Right cardiac atrium (tissue), 5 donors: ENCODE data around the gene YIPF2. TPM values are rescaled to one million over a fixed set of nuclear protein-coding genes. Genes with fewer than 3 reads are reported as not detected.

ENCODE experiments used
- ATAC-seq, 2 donors: fragments of 200-7000 bp; cut with Tn5 transposase; one replicate each; pipeline versions ENCODE4 v1.8.0 to v1.9.1; 2020; ENCODE audit warnings: moderate library complexity in 2 of 2, mild to moderate bottlenecking in 1 of 2
- DNase-seq, 3 donors: peaks; one replicate each; pipeline ENCODE4 v3.0.0-alpha.2; 2020
- H3K27ac ChIP-seq: one replicate; pipeline ENCODE4 v1.5.1; 2013; ENCODE audit warnings: mild to moderate bottlenecking, low read length, control low read depth, moderate library complexity
- H3K27me3 ChIP-seq: one replicate; pipeline ENCODE4 v1.6.1; 2013; ENCODE audit not compliant: control insufficient read depth, insufficient read depth
- H3K4me1 ChIP-seq: one replicate; pipeline ENCODE4 v1.6.1; 2013; ENCODE audit warnings: low read length; ENCODE audit not compliant: control insufficient read depth, insufficient read depth
- H3K4me3 ChIP-seq: one replicate; pipeline ENCODE4 v1.5.1; 2013; ENCODE audit warnings: low read length, control low read depth
- H3K9me3 ChIP-seq: one replicate; pipeline ENCODE4 v1.6.1; 2013; ENCODE audit warnings: low read length; ENCODE audit not compliant: control insufficient read depth
- WGBS: extraction: QIAGEN DNeasy Blood & Tissue Kit; methylation state at CpG from one replicate; pipeline ENCODE4 v1.1.7; 2013; 5-methylcytosine and 5-hydroxymethylcytosine counted together
- intact Hi-C, 4 donors: fragments of 100-400 bp; cut with DNase I; formaldehyde crosslinking; loops; one replicate each; pipeline versions ENCODE4 v1.11.0 to v1.14.0; 2022 to 2023
- long read RNA-seq, 4 donors: library from polyadenylated mRNA; unstranded; transcript quantifications; one replicate each; pipeline ENCODE4 v2.0.0, GENCODE V29; 2020 to 2021
- polyA plus RNA-seq: library from polyadenylated mRNA; stranded (reverse); fragments of 200-250 nt; gene quantifications from one replicate; pipeline ENCODE4 v1.2.3, GENCODE V29; 2013
- total RNA-seq, 4 donors: library from RNA; stranded (reverse); fragmentation: NEBNext Ultra II Directional; extraction: Animal tissue kit (Norgen Biotek cat#: 25700); gene quantifications; one replicate each; pipeline ENCODE4 v1.2.1, GENCODE V29; 2021
- donor health status: healthy with polysubstance abuse.
- donor health status: DM: no; HTN: yes; CAD: no.
- donor health status: DM: no; HTN: no; CAD: no.
- donor health status: DM: no; HTN: yes; CAD: no; lungs with severe emphysema.
- donor health status: DM: yes; HTN: yes; CAD: no.

YIPF2 gene
- total RNA-seq (10 to 100 TPM; 19.3 to 25.5 (median 24.4) TPM), polyA plus RNA-seq (26.5 TPM)
- long read RNA-seq, donor 1, transcript YIPF2-204 (10 exons, 1,550 nt) = minor isoform, 12 of 45 reads
- long read RNA-seq, donor 1, transcript YIPF2-201 (10 exons, 2,087 nt) = major isoform, 13 of 45 reads
- long read RNA-seq, donor 1, partial matches to known transcripts = 7 of 45 reads
- long read RNA-seq, donor 1, other reads (novel, unspliced or antisense) = 13 of 45 reads
- long read RNA-seq, donor 2, transcript YIPF2-201 (10 exons, 2,087 nt) = major isoform, 11 of 28 reads
- long read RNA-seq, donor 2, transcript YIPF2-204 (10 exons, 1,550 nt) = minor isoform, 7 of 28 reads
- long read RNA-seq, donor 2, partial matches to known transcripts = 2 of 28 reads
- long read RNA-seq, donor 2, other reads (novel, unspliced or antisense) = 8 of 28 reads
- long read RNA-seq, donor 3, transcript YIPF2-204 (10 exons, 1,550 nt) = major isoform, 19 of 54 reads
- long read RNA-seq, donor 3, transcript YIPF2-201 (10 exons, 2,087 nt) = minor isoform, 17 of 54 reads
- long read RNA-seq, donor 3, partial matches to known transcripts = 2 of 54 reads
- long read RNA-seq, donor 3, other reads (novel, unspliced or antisense) = 16 of 54 reads
- long read RNA-seq, donor 4, transcript YIPF2-201 (10 exons, 2,087 nt) = major isoform, 10 of 30 reads
- long read RNA-seq, donor 4, transcript YIPF2-204 (10 exons, 1,550 nt) = minor isoform, 5 of 30 reads
- long read RNA-seq, donor 4, partial matches to known transcripts = 1 of 30 reads
- long read RNA-seq, donor 4, other reads (novel, unspliced or antisense) = 14 of 30 reads

DNA sequence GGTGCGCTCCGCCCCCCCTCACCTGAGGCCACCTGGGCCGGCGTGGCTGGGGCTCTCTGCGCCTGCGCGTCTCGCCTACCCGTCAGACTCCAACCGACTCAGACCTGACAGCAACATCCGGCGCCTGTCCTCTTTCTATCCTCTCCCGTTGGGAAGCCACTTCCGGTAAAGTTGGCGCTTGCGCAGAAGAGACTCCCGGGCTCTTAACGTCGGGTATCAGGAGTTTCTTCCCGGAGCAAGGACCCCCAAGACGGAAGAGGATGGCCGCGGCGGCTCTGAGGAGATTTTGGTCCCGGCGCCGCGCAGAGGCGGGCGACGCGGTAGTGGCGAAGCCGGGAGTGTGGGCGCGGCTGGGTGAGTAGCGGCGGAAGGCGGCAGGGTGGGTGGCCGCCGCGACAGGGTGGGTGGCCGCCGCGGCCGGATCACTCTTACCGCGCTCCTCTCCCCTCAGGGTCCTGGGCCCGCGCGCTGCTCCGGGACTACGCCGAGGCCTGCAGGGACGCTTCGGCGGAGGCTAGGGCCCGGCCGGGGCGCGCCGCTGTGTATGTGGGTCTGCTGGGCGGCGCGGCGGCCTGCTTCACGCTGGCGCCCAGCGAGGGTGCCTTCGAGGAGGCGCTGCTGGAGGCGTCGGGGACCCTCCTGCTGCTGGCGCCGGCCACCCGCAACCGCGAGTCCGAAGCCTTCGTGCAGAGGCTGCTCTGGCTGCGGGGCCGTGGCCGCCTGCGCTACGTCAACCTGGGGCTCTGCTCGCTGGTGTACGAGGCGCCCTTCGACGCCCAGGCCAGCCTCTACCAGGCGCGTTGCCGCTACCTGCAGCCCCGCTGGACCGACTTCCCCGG is at the start of gene YIPF2, which contains the start of gene TIMM29:
Gene YIPF2, minus strand, starts transcription at position 77 of the 839 bp plus-strand sequence. CDS start 229 bp downstream, outside the sequence.
Gene TIMM29, plus strand, starts transcription at position 249 of the 839 bp plus-strand sequence. Its CDS starts 12 bp downstream, at position 261.
- no peaks in the 10 kb centered on the region for H3K9me3 ChIP-seq
- ATAC-seq (peak; percentile 95 to 96), DNase-seq (peak; percentile 98)
- WGBS = under 1% methylated on average over 96 of the region's 96 CpGs
- H3K4me3 ChIP-seq = peak within 1 kb of the TSS; percentile 69
- peak within 1 kb of the TSS; percentile 42 for H3K27ac ChIP-seq
- intact Hi-C loops = loop anchor here in 3 of 4 donors (5.0 to 10.0 kb wide), 2 partner anchors 54 to 56 kb away; partner anchors contain the start of gene CARM1 (in 3 of the 3)
- H3K27me3 ChIP-seq = no peaks in the 10 kb centered on the region
- peaks cover 7% of the 10 kb centered on the region for H3K4me1 ChIP-seq

- Histone ChIP-seq H3K4me1 (peaks cover 14% of the 10 kb centered on the region), H3K27me3 (no peaks in the 10 kb centered on the region), H3K9me3 (no peaks in the 10 kb centered on the region), H3K4me3 (no peak overlapping the region), H3K27ac (no peak overlapping the region)
- ATAC-seq (no peak), DNase-seq (peak in 1 of 3 donors; percentile 33)
- 89% methylated on average over 5 of the region's 5 CpGs for WGBS
- intact Hi-C loops = no loop called here
These were observed 49.3 kb upstream of the YIPF2 start for GRCh38 chr19:10977742-10978092.

GRCh38 chr19:10976131-10976892 is 47.9 kb upstream of the YIPF2 start:
- DNase-seq (no peak), ATAC-seq (peak; percentile 26 to 32)
- intact Hi-C loops = no loop called here
- Histone ChIP-seq H3K27ac (peak overlapping the region; percentile 17), H3K4me1 (peaks cover 17% of the 10 kb centered on the region), H3K27me3 (no peaks in the 10 kb centered on the region), H3K4me3 (no peak overlapping the region), H3K9me3 (no peaks in the 10 kb centered on the region)
- WGBS = 65% methylated on average over 19 of the region's 19 CpGs

DNA sequence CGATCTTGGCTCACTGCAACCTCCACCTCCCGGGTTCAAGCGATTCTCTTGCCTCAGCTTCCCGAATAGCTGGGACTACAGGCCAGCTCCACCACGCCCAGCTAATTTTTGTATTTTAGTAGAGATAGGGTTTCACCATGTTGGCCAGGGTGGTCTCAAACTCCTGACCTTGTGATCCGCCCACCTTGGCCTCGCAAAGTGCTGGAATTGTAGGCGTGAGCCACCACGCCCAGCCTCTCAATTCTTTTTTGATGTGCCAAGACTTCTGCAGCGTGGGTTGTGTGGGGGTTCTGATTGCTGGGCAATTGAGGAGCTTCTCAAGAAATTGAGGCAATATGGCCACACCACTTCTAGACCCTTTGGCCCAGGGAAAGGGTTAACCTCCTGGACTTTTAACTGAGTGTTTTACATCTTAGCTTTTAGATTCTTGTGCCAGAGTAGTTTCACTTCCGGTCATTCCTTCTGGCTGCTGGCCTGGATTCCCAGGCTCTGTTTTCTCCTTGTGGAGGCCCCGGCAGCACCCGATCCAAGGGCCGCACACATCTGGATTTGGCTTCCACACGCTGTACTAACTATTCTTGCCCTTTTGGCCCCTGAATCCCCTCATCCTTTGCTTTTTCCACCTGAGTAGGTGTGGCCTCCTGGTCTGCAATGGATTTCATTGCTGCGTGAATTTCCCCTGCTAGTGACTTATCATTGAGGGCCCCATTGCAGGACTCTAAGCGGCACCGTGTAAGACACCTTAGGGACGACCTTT is 47.1 kb upstream of the YIPF2 start:
- peaks cover 17% of the 10 kb centered on the region for H3K4me1 ChIP-seq
- ATAC-seq (peak; percentile 71), DNase-seq (peak; percentile 68 to 89 (median 86))
- H3K27me3 ChIP-seq = no peaks in the 10 kb centered on the region
- H3K27ac ChIP-seq = peak overlapping the region; percentile 17
- no peak overlapping the region for H3K4me3 ChIP-seq
- 48% methylated on average over 19 of the region's 19 CpGs for WGBS
- H3K9me3 ChIP-seq = no peaks in the 10 kb centered on the region
- intact Hi-C loops = no loop called here

- peaks cover 17% of the 10 kb centered on the region for H3K4me1 ChIP-seq
- DNase-seq (peak in 1 of 3 donors; percentile 38), ATAC-seq (no peak)
- H3K27me3 ChIP-seq = no peaks in the 10 kb centered on the region
- no peaks in the 10 kb centered on the region for H3K9me3 ChIP-seq
- 92% methylated on average over 8 of the region's 8 CpGs for WGBS
- H3K27ac ChIP-seq = no peak overlapping the region
- H3K4me3 ChIP-seq = no peak overlapping the region
- intact Hi-C loops = no loop called here
These were observed 42.8 kb upstream of the YIPF2 start for GRCh38 chr19:10971107-10971726.

DNA sequence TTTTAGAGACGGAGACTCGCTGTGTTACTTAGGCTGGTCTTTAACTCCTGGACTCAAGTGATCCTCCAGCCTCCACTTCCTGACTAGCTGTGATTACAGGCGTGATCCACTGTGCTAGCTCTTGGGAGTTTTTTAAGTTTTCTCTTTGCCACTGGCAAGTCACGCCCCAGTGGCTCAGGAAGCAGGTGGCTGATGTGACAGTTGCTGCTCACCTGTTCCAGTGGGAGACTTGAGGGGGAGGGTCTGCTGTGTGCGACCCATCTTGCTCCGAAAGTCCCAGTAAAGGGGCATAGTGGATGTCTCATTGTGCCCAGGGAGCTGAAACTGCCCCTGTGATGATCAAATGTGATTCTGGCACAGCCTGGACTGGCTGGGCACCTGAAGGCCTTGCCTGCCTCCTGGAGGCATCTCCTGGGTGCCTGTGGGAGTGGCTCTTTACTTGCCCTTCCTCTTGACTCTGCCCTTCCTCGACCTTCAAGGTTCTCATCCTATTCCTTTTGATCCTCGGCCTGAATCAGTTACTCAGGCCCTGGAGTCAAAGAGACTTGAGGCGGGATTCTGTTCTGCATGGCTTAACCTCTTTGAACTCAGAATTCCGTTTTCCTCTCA is 40.2 kb upstream of the YIPF2 start:
- whole genome bisulfite sequencing = 61% methylated on average over 10 of the region's 10 CpGs

GRCh38 chr19:10966809-10967208 is 38.4 kb upstream of the YIPF2 start:
- peaks cover 7% of the 10 kb centered on the region for H3K4me1 ChIP-seq
- intact Hi-C loops = no loop called here
- no peak for ATAC-seq
- no peak for DNase-seq
- WGBS = 89% methylated on average over 8 of the region's 8 CpGs
- H3K4me3 ChIP-seq = no peak overlapping the region
- no peaks in the 10 kb centered on the region for H3K9me3 ChIP-seq
- H3K27me3 ChIP-seq = no peaks in the 10 kb centered on the region
- H3K27ac ChIP-seq = no peak overlapping the region

More for the DNA sequence above, 40.2 kb upstream of the YIPF2 start:
- no peaks in the 10 kb centered on the region for H3K9me3 ChIP-seq
- no peaks in the 10 kb centered on the region for H3K27me3 ChIP-seq
- ATAC-seq (peak in 1 of 2 donors; percentile 43), DNase-seq (peak in 1 of 3 donors; percentile 18)
- peak overlapping the region; percentile 48 for H3K27ac ChIP-seq
- no peak overlapping the region for H3K4me3 ChIP-seq
- peaks cover 7% of the 10 kb centered on the region for H3K4me1 ChIP-seq
- intact Hi-C loops = no loop called here

DNA sequence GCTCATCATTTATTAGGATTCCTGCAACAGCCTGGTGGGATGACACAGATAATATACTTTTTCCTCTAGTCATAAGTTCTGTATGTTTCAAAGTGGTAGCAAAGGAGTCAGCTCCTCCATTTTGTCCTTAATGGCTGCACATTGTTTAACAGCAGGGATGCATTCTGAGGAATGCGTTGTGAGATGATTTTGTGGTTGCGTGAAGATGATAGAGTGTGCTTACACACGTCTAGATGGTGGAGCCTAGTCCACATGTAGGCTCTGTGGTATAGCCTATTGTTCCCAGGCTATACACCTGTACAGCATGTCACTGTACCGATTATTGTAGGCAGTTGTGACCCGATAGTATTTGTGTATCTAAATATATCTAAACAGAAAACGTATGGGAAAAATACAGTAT is 37.0 kb upstream of the YIPF2 start:
- Histone ChIP-seq H3K27ac (no peak overlapping the region), H3K9me3 (no peaks in the 10 kb centered on the region), H3K27me3 (no peaks in the 10 kb centered on the region), H3K4me3 (no peak overlapping the region), H3K4me1 (peaks cover 7% of the 10 kb centered on the region)
- no peak for ATAC-seq
- intact Hi-C loops = no loop called here
- 80% methylated on average over 6 of the region's 6 CpGs for WGBS
- no peak for DNase-seq

DNA sequence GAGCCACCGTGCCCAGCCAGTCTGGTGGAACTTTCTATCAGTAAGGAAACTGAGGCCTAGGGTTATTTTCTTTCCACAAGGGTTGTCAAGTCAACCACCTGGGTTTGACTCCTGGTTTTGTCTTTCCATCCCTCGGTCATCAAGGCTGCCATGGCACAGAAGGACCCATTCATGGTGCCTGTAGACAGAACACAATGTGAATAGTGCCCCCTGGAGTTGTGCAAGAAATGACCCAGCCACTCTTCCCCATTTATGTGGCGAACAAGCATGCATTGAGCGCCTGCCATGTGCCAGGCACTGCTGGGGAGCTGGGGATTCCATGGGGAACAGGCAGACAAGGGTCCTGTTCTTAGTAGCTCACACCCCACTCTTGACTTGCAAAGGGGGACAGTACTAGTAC is 36.5 kb upstream of the YIPF2 start:
- H3K4me1 ChIP-seq = peaks cover 7% of the 10 kb centered on the region
- intact Hi-C loops = no loop called here
- no peaks in the 10 kb centered on the region for H3K9me3 ChIP-seq
- DNase-seq (peak in 1 of 3 donors; percentile 20), ATAC-seq (no peak)
- H3K27me3 ChIP-seq = no peaks in the 10 kb centered on the region
- H3K4me3 ChIP-seq = no peak overlapping the region
- H3K27ac ChIP-seq = no peak overlapping the region
- 96% methylated on average over 4 of the region's 4 CpGs for WGBS
